GM12878 (cell line): ENCODE results near the gene SNRK. TPM values are rescaled to one million over a fixed set of nuclear protein-coding genes. Genes with fewer than 3 reads are reported as not detected.

ENCODE experiments used
- ATAC-seq: fragments of 200-7000 bp; cut with Tn5 transposase; 3 replicates; pipeline ENCODE4 v1.9.1; 2020; ENCODE audit warnings: mild to moderate bottlenecking, moderate library complexity
- BruUV-seq: library from RNA; stranded (reverse); fragments of 400-500 nt; replicated peaks from 2 replicates; lab custom pipeline; 2021; lab: Mats Ljungman, UMichigan
- CTCF ChIA-PET: fragments of 300-600 bp; sonication (Branson Sonifier 250); formaldehyde crosslinking; extraction: SDS; loops from one replicate; lab custom pipeline; 2021; ENCODE audit warnings: inconsistent platforms; lab: Yijun Ruan, JAX
- POLR2A ChIA-PET: fragments of 350-600 bp; formaldehyde crosslinking; extraction: SDS; loops from one replicate; lab custom pipeline; 2021; ENCODE audit warnings: inconsistent platforms; lab: Charles Lee
- RAD21 ChIA-PET: fragments of 300-600 bp; sonication (Branson Sonifier 250); formaldehyde crosslinking; loops from one replicate; lab custom pipeline; 2023; ENCODE audit warnings: antibody characterized with exemption; ENCODE audit not compliant: unreplicated experiment; lab: Charles Lee
- SMC1A ChIA-PET: fragments of 300-600 bp; sonication (Branson Sonifier 250); formaldehyde crosslinking; loops from one replicate; lab custom pipeline; 2023; ENCODE audit not compliant: unreplicated experiment, uncharacterized antibody; lab: Charles Lee
- DNase-seq: peaks from one replicate; pipeline ENCODE4 v3.0.0-alpha.2; 2011; ENCODE audit warnings: low read depth, low spot score
- FAIRE-seq: peaks from 3 replicates; lab custom pipeline; 2011; peaks lifted over from hg19 to GRCh38; lab: Jason Lieb, UNC
- H2AFZ ChIP-seq: 2 replicates; pipeline ENCODE4 v1.6.0; 2011; ENCODE audit warnings: low read depth, low read length, control low read depth; ENCODE audit not compliant: control insufficient read depth
- H3K27ac ChIP-seq: 2 replicates; pipeline ENCODE4 v1.5.1; 2011; ENCODE audit warnings: control low read depth; ENCODE audit not compliant: control insufficient read depth, insufficient read depth
- H3K27me3 ChIP-seq, 2 experiments: replicated peaks in 1 of 2; 2 replicates each; pipeline versions ENCODE4 v1.6.0 to v1.6.1; 2011; ENCODE audit warnings: low read length in 1 of 2; ENCODE audit not compliant: control insufficient read depth in 2 of 2, insufficient read depth in 2 of 2
- H3K36me3 ChIP-seq, 2 experiments: 2 replicates each; pipeline ENCODE4 v1.5.1; 2011; ENCODE audit warnings: low read length in 1 of 2; ENCODE audit not compliant: control insufficient read depth in 2 of 2, insufficient read depth in 2 of 2
- H3K4me1 ChIP-seq: 2 replicates; pipeline ENCODE4 v1.6.1; 2011; ENCODE audit warnings: mild to moderate bottlenecking, low read length, moderate library complexity, mixed read lengths; ENCODE audit not compliant: control insufficient read depth, insufficient read depth
- H3K4me2 ChIP-seq: 2 replicates; pipeline ENCODE4 v1.6.0; 2011; ENCODE audit warnings: control low read depth; ENCODE audit not compliant: control insufficient read depth, insufficient read depth
- H3K4me3 ChIP-seq: fragments of 200-600 bp; sonication (generic); 2 replicates; pipeline ENCODE4 v1.5.1; 2016
- H3K79me2 ChIP-seq: 2 replicates; pipeline ENCODE4 v1.6.0; 2011; ENCODE audit warnings: low read length; ENCODE audit not compliant: control insufficient read depth, insufficient read depth
- H3K9ac ChIP-seq: 2 replicates; pipeline ENCODE4 v1.8.0; 2011; ENCODE audit warnings: low read length, control low read depth, mixed read lengths; ENCODE audit not compliant: control insufficient read depth, insufficient read depth
- H3K9me3 ChIP-seq: replicated peaks from 3 replicates; pipeline ENCODE4 v1.5.1; 2011; ENCODE audit warnings: mild to moderate bottlenecking, low read length; ENCODE audit not compliant: control insufficient read depth, insufficient read depth
- H4K20me1 ChIP-seq: 2 replicates; pipeline ENCODE4 v1.6.0; 2011; ENCODE audit not compliant: control insufficient read depth, insufficient read depth
- CBFB ChIP-seq: IDR thresholded peaks from 2 replicates; pipeline ENCODE4 v1.6.1; 2016; ENCODE audit warnings: antibody characterized with exemption, low read depth
- FOS ChIP-seq: IDR thresholded peaks from 3 replicates; pipeline ENCODE4 v1.6.1; 2011; ENCODE audit warnings: borderline replicate concordance; ENCODE audit not compliant: insufficient read length; ENCODE audit errors: extremely low read depth
- HSF1 ChIP-seq: fragments of 150-350 bp; IDR thresholded peaks from 2 replicates; pipeline ENCODE4 v1.6.1; 2014; ENCODE audit warnings: mild to moderate bottlenecking, low read depth, low read length
- IRF3 ChIP-seq: fragments of 450-650 bp; IDR thresholded peaks from 2 replicates; pipeline ENCODE4 v1.6.1; 2014; ENCODE audit warnings: mild to moderate bottlenecking
- KDM1A ChIP-seq: fragments of 200-600 bp; sonication (generic); IDR thresholded peaks from 2 replicates; pipeline ENCODE4 v1.6.1; 2016; ENCODE audit warnings: borderline replicate concordance
- NFIC ChIP-seq: IDR thresholded peaks from 2 replicates; pipeline ENCODE4 v1.6.1; 2012; ENCODE audit warnings: low read depth, mild to moderate bottlenecking, inconsistent platforms, low read length, moderate library complexity
- NFYA ChIP-seq: IDR thresholded peaks from 2 replicates; pipeline ENCODE4 v1.6.1; 2011; ENCODE audit warnings: low read depth, mild to moderate bottlenecking, low read length, improper control_type of control experiment, borderline replicate concordance
- NFYB ChIP-seq: IDR thresholded peaks from 2 replicates; pipeline ENCODE4 v1.6.1; 2011; ENCODE audit warnings: low read depth, mild to moderate bottlenecking, low read length, improper control_type of control experiment, moderate library complexity; ENCODE audit not compliant: insufficient read depth
- NR2C2 ChIP-seq: IDR thresholded peaks from 2 replicates; pipeline ENCODE4 v1.6.1; 2011; ENCODE audit warnings: borderline replicate concordance, low read depth; ENCODE audit not compliant: control insufficient read depth, insufficient read length
- PKNOX1 ChIP-seq: fragments of 450-650 bp; IDR thresholded peaks from 2 replicates; pipeline ENCODE4 v1.6.1; 2016; ENCODE audit warnings: mild to moderate bottlenecking
- RUNX3 ChIP-seq: IDR thresholded peaks from 2 replicates; pipeline ENCODE4 v1.6.1; 2012; ENCODE audit warnings: low read length, inconsistent platforms
- SMAD1 ChIP-seq: fragments of 450-650 bp; IDR thresholded peaks from 2 replicates; pipeline ENCODE4 v1.6.1; 2018; ENCODE audit warnings: mild to moderate bottlenecking, low read depth; ENCODE audit not compliant: partially characterized antibody
- SREBF1 ChIP-seq: IDR thresholded peaks from 2 replicates; pipeline ENCODE4 v1.6.1; 2012; ENCODE audit warnings: mild to moderate bottlenecking, low read length
- SUZ12 ChIP-seq: fragments of 200-600 bp; sonication (generic); IDR thresholded peaks from one replicate; pipeline ENCODE4 v1.6.1; 2018; ENCODE audit warnings: antibody characterized with exemption, mild to moderate bottlenecking; ENCODE audit not compliant: unreplicated experiment
- ZBTB11 ChIP-seq: fragments of 450-650 bp; formaldehyde crosslinking; IDR thresholded peaks from 2 replicates; pipeline ENCODE4 v1.5.0; 2022; ENCODE audit warnings: mild to moderate bottlenecking, missing genetic modification characterization
- WGBS: methylation state at CpG from one replicate; pipeline ENCODE4 v1.1.6; 2016; ENCODE audit warnings: low lambda C conversion rate; ENCODE audit not compliant: insufficient replicate concordance, insufficient coverage; ENCODE audit errors: missing lambda C conversion rate; 5-methylcytosine and 5-hydroxymethylcytosine counted together
- in situ Hi-C: fragments of 300-500 bp; cut with MboI; formaldehyde crosslinking; loops from 9 replicates; pipeline ENCODE4 v1.14.3; 2018; ENCODE audit warnings: mixed read lengths
- intact Hi-C: fragments of 100-400 bp; cut with micrococcal nuclease; formaldehyde crosslinking; loops from one replicate; pipeline ENCODE4 v1.14.2; 2022; ENCODE audit not compliant: unreplicated experiment
- polyA plus RNA-seq, 11 experiments: library from polyadenylated mRNA; depleted of rRNA in 4 of 11; unstranded in 6 of 11; stranded (reverse) in 5 of 11; fragments of >200 nt; fragmentation: Nextera tagmentation in 4 of 11; fragmentation: Illumina TruSeq in 1 of 11; extraction: Ambion mirVana in 4 of 11; extraction: Trizol in 1 of 11; gene quantifications; 1 replicate in 1 of 11; 2 replicates in 10 of 11; pipeline versions ENCODE4 v1.2.1 to v1.2.3, GENCODE V29; 2011 to 2016; ENCODE audit warnings: inconsistent platforms in 2 of 11, missing spikeins in 2 of 11, low read depth in 1 of 11
- total RNA-seq, 4 experiments: library from RNA; depleted of rRNA in 3 of 4; stranded (reverse); fragments of >200 nt in 3 of 4; fragmentation: Illumina TruSeq in 1 of 4; extraction: Trizol in 1 of 4; gene quantifications; 2 replicates each; pipeline versions ENCODE4 v1.2.1 to v1.2.3, GENCODE V29; 2013 to 2021
- TF ChIP-seq, protein P1 (sequence below): IDR thresholded peaks from 2 replicates; pipeline ENCODE4 v1.6.1; 2011; ENCODE audit warnings: low read depth, low read length, improper control_type of control experiment, borderline replicate concordance

Gene SNRK
- total and polyA plus RNA-seq, 10 of the 15 experiments (the other 5 are each of a cell fraction or from before 2014, with no cell fraction given): 1.6 to 12.1 (median 7.6) TPM

- TF ChIP-seq NR2C2 (no peak), NFYB (no peak), SUZ12 (no peak), HSF1 (no peak), NFIC (no peak), FOS (no peak), NFYA (no peak)
Observed at GRCh38 chr3:43253294-43253693, 33.0 kb upstream of the SNRK start (continued).

GRCh38 chr3:43254125-43254524, 32.2 kb upstream of the SNRK start:
- DNase-seq: no peak
- H3K27me3 ChIP-seq: no peaks in the 10 kb centered on the region
- H3K27ac ChIP-seq: no peak overlapping the region
- in situ Hi-C loops: no loop called here
- H3K4me2 ChIP-seq: no peak overlapping the region
- H3K9ac ChIP-seq: no peak overlapping the region
- ChIA-PET SMC1A (interaction anchor here (1.5 kb wide), 1 partner anchor 15 kb away, joined by 3 read pairs; no protein-coding TSS in a partner anchor), RAD21 (no interaction called here), CTCF (no interaction called here), POLR2A (no interaction called here)
- no peaks in the 10 kb centered on the region for H3K36me3 ChIP-seq
- 0% methylated on average over 1 of the region's 1 CpG for WGBS
- no peaks in the 10 kb centered on the region for H4K20me1 ChIP-seq
- no peaks in the 10 kb centered on the region for H3K4me1 ChIP-seq
- FAIRE-seq: no peak
- H3K79me2 ChIP-seq: no peaks in the 10 kb centered on the region
- intact Hi-C loops: no loop called here
- no peak for ATAC-seq
- H2AFZ ChIP-seq: no peak overlapping the region
- no peaks in the 10 kb centered on the region for H3K9me3 ChIP-seq
- H3K4me3 ChIP-seq: no peak overlapping the region
- no TSS peak for BruUV-seq
- no peak for TF ChIP-seq CBFB
- no peak for TF ChIP-seq RUNX3
- TF ChIP-seq, protein P1, sequence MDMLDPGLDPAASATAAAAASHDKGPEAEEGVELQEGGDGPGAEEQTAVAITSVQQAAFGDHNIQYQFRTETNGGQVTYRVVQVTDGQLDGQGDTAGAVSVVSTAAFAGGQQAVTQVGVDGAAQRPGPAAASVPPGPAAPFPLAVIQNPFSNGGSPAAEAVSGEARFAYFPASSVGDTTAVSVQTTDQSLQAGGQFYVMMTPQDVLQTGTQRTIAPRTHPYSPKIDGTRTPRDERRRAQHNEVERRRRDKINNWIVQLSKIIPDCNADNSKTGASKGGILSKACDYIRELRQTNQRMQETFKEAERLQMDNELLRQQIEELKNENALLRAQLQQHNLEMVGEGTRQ: no peak
- no peak for TF ChIP-seq SREBF1
- no peak for TF ChIP-seq SMAD1
- TF ChIP-seq KDM1A: no peak
- no peak for TF ChIP-seq PKNOX1
- TF ChIP-seq ZBTB11 (CRISPR knock-in tag): no peak
- TF ChIP-seq IRF3: no peak
